NCI-H128 (cell line): Measurements from ENCODE around the gene GUCA2B.

ENCODE experiments used
- DNase-seq: peaks from one replicate; lab custom pipeline; 2025; ENCODE audit not compliant: unreplicated experiment; lab: John Stamatoyannopoulos, UW

Gene GUCA2B

DNA sequence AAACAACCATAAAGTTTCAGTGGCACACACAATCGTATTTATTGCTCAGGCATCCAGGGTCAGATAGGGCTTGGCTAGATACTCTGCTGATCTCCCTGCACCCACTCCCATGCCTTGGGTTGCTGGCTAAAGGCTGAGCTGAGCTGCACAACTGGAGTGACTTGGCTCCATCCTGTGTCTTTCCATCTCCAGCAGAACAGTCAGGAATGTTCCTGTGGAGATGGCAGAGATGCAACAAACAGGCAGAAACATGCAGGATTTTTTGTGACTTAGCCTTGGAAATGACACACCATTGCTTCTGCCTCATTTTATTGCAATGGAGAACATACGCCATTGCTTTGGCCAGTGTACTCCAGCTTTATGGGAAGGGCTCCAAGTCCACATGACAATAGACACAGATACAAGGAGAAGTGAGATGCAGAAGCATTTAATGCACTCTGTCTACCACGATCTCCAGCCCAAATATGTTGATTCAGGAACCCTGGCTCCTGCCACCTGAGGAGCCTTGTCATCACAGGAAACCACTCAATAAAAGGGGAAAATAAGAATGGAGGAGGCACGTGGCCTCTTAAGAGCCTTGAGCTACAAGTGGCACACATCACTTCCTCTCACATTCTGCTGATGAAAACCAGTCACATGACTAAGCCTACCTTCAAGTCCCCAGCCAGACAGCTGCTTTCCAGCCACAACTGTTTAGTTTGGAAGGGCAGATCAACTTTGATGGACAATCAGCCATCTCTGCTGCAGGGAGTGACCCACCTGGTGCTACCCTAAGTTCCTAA, 10.1 kb upstream of the GUCA2B start:
- DNase-seq, result no peak

DNA sequence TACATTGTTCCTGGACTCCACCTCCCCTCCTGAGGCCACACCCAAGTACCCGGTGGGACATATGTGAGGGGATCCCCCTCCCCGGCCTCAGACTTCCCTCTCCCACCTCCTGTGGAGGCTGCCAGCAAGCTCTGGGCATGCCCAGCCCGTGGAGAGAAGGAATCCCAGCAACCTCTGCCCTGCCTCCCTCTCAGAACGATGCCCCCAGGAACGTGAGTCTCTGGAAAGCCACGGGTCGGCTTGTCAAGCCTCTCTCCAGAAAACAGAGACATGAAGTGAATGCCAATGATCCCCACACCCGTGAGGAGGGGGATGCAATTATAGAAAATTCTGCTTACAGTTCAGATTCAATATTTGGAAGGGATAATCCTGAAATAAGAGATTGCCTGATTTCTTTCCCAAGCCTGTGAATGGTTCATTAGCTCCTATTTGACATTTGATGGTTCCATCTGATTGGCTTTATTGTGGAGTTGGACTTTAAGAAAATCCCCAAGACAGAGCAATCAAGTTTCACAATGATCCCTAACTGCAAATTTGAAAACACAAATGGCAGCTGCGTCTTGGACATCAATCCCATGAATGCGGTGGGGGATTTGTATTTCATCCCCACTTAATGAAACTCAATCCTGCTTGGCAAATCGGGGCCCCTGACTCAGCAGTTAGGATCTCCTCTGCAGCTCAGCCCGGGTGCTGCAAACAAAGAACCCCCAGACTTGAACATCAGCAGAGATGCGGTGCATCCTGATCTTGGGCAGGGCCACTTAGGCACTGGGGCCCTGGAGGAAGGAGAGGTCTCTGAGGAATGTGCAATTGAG, 9.1 kb upstream of the GUCA2B start:
- DNase-seq, result no peak

DNA sequence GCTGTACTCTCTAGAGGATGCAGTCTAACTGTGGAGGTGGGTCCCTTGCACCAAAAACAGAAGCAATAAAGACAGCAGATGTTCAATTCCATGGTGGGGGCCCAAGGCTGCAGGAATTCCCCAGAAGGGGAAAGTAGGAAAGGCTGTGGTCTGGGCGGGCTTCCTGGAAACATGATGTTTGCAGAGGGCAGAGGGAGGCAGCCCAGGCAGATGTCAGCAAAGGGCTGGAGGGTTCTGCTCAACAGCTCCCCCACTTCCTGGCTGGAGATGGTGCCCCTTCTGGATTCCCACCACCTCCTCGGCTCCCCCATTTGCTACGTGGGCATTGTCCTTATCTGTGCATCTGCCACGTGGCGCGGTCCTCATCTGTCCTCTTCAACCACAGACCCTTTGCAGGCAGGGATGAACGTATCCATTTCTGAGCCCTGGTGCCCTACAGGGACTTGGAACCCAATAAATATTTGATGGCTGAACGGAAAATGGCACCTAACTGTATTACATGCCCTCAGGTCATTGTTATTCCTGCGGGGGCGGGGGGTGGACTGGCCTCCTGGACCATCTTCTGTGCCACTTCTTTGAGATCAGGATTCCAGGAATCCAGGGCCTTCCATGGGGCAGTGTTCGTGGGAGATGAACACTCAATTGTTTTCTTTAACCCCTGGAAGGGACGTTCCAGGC, 8.4 kb upstream of the GUCA2B start:
- DNase-seq, result no peak

DNA sequence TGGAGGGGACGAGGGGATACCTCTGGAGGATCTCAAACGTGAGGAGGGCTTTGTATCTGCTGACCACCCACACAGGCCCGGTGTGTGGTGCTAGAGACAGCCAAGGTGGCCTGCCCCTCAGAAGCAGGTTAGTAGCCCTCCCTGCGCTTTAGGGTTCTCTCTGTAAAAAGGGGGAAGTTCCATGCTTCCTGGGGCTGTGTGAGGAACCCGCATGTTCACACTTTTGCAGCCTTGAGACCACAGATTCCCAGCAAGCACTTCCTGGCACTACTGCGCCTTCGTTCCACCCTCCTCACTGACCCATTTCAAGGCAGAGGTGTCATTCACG, 7.9 kb upstream of the GUCA2B start:
- DNase-seq, result no peak

DNA sequence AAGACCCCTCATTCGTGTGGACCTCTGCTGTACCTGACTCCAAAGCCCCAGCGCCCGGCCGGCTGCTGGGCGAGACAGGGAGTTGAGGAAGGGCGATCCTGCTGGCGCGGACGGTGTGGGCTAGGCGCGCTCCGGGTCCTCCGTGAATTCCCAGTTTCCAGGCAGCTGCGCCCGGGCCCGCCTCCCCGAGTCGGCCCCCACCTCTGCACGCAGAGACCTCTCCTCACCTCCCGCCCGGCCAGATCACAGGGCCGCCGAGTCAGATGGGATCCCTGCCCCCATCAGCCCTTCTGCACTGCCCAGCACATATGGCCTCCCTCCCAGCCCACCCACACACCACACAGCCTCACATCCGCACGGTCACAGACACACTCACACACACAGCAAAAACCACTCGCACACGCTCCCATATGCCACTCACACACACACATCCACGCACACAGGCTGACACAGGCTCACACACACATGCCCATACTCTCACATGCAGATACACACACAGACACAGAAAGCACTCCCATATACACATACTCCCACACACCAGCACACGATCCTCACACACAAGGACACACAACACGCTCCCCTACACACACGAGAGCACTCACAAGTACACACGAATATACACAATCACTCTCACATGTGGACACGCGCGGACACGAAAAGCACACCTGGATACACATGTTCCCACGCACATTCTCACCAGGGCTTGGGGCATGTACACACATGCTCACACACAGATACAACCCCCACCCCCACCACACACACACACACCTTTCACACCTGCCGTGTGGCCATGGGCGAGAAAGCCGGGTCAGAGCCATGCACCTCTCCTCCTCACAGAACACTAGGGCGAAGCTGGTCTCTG, 7.2 kb upstream of the GUCA2B start:
- no peak for DNase-seq

DNA sequence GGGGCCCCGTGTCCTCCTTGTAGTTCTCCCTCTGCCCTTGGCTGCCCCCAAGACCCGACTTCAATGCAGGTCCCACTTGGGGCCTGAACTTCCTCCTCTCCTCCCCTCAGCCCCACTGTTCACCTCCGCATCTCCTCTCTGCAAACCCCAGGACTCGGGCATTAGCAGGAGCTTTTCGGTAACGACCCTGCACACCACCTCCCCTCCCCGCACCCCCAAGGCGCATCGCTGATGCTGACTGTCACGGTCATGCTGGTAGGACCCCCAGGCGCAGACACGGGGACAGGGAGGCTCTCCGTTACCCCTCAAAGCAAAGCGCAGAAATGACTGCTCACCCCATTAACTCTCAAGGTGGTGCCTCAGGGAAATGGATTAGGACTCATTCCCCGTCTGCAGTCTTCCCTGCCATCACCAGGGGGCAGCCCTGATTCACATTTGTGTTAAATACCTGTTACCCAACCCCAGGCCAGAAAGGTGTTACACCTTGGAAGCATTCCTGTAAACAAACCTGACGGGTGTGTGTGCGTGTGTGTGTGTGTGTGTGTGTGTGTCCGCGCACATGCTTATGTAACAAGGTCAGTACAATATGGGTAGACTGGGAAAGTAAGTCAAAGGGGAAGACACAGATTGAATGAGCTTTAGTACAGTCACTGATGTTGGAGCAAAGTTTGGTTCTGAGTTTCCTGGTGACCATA, 6.4 kb upstream of the GUCA2B start:
- peak; percentile 72 for DNase-seq

DNA sequence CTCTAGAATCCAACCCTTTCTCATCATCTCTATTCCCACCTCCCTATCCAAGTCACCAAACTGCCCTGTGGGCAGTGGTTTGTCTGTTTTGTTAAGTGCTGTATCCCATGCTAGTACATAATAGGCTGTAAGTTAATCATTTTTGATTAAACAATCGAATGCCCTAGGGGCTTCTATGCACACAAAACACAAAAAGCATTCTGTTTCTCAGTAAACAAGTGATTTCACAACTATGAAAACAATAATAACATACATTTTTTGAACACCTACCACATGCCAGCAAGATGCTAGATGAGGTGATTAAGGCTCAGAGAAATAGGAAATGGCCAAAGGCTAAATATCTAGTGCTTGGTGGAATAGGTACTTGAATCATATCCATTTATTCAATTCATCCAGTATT, 5.0 kb upstream of the GUCA2B start:
- no peak for DNase-seq

DNA sequence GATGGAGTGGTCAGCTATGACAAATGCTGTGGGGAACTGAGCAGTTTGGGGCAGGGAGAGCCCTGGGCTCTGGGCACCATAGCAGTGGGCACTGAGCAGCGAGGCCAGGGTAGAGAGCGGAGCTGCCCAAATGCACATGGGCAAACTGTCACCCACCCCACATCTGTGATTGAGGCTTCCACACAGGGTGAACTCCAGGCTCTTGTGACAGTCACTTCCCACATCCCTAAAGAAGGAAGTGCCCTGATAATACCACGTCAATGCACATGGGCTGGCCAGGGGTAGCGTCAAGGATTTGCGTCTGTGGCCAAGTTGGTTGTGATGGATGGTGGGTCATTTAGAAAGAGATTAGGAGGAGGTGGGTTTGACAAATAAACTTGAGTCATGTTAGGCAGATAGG, 2.6 kb upstream of the GUCA2B start:
- DNase-seq, result no peak

DNA sequence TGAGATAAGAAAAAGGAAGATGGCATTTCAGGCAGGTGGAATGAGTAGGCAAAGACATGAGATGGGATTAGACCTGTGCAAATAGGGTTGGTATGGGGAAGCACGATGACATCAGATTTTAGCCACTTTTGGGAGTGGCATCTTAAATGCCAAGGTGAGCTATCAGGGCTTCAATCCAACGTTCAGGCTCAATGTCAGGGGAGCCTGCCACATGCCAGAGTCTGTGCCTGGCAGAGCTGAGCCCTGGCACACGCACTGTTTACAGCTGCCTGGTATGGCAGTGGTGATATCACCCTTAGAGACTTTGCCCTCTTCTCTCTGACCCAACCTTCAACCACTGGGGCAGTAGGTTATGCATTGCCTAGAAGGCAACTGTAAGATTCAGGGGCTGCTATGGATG, 1.1 kb upstream of the GUCA2B start:
- no peak for DNase-seq

DNA sequence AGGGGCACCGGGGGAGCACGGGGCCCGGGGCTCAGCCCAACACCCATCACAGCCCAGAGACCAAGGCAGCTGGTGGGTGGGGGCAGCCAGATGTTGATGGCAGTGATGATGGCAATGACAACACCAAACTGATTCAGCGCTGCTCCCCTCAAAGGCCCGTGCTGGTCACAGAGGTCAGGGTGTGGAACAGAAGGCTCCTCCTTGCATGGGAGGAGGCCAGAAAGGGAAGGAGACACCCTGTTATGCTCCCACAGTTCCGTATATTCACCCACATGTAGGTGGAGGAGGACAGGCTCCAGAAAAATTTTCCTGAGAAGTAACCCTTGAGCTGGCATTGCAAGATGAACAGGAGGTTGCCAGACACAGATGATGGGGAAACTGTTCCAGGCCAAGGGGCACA, 414 bp downstream of the GUCA2B start:
- DNase-seq, result no peak

DNA sequence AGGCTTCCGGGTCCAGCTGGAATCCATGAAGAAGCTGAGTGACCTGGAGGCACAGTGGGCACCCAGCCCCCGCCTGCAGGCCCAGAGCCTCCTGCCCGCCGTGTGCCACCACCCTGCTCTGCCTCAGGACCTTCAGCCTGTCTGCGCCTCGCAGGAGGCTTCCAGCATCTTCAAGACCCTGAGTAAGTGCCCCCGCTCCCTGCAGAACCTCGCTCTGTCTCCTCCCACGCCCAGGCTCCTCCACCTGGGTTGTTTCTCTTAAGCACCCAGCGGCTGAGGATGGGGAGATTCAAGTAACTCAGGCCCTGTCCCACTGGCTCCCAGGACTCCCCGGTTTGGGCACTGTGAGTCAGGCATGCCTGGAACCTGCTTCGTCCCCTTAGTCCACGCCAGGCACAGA, 1.5 kb downstream of the GUCA2B start:
- DNase-seq, result no peak

DNA sequence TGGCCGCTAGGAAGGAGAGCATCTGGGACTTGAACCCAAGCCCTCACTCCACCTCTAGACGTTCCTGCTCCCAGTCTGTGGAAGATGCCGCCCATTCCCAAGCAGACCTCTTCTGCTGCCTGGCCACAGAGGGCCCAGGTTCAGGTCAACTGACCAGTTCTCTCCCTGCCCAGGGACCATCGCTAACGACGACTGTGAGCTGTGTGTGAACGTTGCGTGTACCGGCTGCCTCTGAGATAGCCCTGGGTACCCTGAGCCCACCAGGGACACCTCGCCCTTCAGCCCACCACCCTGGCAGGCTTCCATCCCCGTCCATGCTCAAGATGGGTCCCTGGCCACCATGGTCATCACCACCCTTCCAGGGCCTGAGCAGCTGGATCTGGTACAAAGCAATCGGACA, 2.2 kb downstream of the GUCA2B start:
- DNase-seq, result no peak

DNA sequence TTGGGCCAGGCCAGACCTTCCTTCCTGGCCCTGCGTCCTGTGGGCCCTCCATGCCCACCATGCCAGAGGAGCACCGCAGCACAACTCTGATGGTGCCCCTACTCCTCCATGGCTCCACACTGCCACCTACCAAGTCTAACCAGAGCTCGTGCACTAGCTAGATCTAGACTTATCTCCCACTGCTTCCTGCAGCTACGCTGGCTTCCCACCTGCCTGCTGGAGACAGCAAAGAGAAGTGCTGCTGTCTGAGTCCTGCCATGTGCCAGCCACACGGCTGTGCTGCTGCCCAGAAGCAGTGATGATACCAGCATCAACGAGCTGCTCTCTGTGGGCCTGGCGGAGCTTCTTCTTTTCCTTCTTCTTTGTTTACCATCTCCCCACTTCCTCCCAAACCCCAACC, 4.5 kb downstream of the GUCA2B start:
- DNase-seq, result no peak

DNA sequence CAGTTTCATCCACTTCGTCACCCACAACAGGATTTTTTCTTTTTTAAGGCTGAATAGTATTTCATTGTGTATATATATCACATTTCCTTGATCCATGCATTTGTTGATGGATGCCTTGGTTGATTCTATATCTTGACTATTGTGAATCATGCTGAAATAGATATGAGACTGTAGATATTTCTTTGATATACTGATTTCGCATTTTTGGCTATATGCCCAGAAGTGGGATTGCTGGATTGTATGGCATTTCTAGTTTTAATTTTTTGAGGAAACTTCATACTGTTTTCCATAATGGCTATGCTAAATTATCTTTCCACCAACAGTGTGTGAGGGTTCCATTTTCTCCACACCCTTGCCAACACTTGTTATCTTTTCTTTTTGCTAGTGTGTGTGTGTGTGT, 5.0 kb downstream of the GUCA2B start:
- no peak for DNase-seq

DNA sequence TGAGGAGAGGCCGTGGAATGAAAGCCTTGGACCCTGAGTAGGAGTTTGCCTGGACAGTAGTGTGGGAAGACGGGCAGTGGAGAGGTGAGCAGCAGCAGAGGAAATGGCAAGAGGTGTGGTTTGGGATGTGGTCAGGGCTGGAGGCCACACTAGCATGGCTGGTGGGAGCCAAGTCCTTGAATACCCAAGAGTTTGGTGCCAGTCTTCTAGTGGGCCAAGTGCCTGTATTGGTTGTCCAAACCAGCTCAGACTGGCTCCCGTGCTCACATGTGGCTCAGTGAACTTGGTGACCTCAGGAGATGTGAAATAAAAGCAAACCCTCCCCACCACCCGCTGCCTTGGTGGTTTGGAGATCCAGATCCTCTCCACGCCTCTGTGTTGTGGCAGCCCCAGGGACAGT, 9.0 kb downstream of the GUCA2B start:
- DNase-seq, result no peak

DNA sequence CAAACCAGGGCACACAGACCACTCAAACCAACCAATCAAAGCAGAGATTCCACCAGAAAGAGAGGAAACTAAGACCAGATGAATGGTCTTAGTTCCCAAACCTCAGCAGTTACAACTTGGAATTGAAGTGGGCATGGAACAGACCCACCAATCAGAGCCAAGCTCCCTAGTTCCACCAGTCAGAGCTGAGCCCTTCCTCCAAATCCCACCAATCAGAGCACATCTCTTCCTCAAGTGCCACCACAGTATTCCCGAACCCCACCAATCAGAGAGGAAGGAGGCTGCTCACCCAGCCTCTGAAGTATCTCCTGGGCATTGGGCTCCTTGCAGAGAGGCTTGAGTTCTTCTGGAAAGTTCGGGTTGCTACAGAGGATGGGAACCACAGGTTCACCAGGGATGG, 9.9 kb downstream of the GUCA2B start:
- no peak for DNase-seq

DNA sequence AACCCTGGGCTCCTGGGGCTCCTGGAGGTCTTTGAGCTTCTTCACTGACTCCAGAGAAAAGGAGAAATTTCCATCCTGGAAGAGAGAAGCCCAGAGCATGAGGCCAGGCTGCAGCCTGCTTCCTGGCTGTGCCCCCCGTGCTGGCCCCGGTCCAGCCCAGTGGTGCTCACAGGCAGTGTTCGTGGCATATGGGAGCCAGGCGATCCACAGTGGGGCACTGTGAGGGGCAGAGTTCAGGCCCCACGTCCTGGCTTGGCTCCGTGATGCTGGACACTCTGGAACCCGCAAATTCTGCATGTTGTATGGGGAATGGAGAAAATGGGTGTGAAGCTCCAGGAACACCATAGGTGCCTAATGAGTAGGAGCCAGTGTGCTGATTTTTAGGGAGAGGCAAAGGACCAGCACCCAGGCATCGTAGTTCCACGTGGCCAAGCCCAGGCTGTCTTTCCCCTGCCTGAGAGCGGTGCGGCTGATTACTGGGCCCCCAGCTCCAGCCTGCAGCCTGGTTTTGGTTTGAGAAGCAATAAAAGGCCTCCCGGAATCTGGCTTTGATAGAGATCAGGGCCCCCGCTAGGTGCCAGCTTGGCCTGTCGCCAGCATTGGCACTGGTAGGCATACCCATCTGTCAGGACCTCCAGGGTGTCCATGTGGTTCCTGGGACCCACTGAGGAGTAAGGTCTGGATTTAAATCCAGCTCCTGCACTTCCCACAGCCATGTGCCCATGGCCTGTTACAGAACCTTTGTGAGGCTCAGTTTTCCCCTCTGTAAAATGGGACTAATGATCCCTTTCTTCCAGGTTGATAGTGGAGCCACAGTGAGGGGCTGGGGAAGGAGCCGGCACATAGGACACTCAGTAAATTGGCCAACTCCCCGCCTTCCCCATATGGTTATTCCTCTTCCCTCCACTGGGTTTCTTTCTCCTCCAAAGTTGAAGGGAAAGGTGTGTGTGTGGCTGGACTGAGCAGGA, 10.6 kb downstream of the GUCA2B start:
- no peak for DNase-seq

DNA sequence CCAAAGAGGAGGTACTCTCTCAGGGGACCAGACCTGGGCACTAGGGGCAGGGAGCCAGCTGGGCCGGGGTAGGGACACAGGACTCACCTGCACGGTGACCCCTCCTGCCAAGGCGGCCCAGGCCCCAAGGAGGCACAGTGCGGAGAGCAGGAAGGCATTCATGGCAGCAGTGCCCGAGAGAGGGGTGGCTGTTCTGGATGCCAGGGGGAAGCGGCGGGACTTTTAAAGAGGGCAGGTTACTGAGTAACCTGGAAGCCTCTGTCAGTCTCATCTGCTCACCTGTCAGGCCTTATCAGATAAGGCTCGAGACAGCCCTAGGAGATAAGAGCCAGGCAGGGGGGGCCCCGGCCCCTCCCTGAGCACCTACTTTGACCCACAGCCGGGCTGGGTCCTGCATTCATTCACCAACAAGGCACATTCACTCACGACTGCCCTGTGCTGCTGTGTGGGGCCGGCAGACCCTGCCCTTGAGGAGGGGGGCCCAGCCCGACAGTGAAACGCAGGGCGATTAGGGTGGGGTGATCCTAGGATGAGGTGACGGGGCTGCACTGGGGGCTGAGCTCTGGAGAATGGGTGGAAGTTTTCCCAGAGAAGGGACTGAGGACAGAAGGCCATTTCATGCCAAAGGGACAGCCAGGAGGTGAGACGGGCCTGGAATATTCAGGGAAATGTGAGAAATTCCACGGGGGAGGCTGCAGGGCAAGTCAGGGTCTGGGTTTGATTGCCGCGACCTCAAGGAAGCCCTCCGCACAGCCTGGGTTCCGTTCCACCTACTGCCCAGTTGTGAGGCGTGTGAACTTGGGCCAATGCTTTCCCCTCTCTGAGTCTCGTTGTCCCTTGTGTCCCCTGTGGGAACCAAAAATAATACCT, 11.6 kb downstream of the GUCA2B start, which contains the start of gene GUCA2A:
Gene GUCA2A, minus strand, starts transcription at position 195 of the 870 bp plus-strand sequence. Its CDS starts 33 bp downstream, at position 162.
- DNase-seq, result no peak
